ENCODE measurements around the gene JAM3.

The JAM3 gene

GRCh38 chr11:134026655-134027343 is 42.1 kb upstream of the JAM3 start:
- Histone ChIP-seq H4K20me1 (ENCODE audit: insufficient read depth, low read length) (no peaks in the 10 kb centered on the region), H3K27me3 (replicated peaks; ENCODE audit: insufficient read depth, low read length) (no peaks in the 10 kb centered on the region), H3K9me3 (replicated peaks; ENCODE audit: insufficient read depth, low read length) (no peaks in the 10 kb centered on the region), H3K4me2 (ENCODE audit: low read depth, low read length) (no peak overlapping the region), H3K4me1 (ENCODE audit: low read length) (no peaks in the 10 kb centered on the region), H3K27ac (ENCODE audit: low read length) (no peak overlapping the region), H3K9me2 (replicated peaks; ENCODE audit: insufficient read depth, low read length) (no peaks in the 10 kb centered on the region), H3K36me3 (replicated peaks; ENCODE audit: insufficient read depth, low read length) (no peaks in the 10 kb centered on the region), H3F3A (ENCODE audit: insufficient read depth, low read length) (no peaks in the 10 kb centered on the region), H3K79me2 (ENCODE audit: low read length) (no peaks in the 10 kb centered on the region), H3K9ac (ENCODE audit: low read length) (no peak overlapping the region), H2AFZ (ENCODE audit: low read length) (no peak overlapping the region), H3K4me3 (ENCODE audit: low read length) (no peak overlapping the region)
- no peak for DNase-seq
- TF ChIP-seq EZH2 (optimal IDR thresholded peaks at IDR 0.05; ENCODE audit: low read depth, low read length) (no peak), CTCF (IDR thresholded peaks at IDR 0.05; ENCODE audit: low read length) (no peak), EZH2phosphoT487 (IDR thresholded peaks at IDR 0.05; ENCODE audit: low read length) (no peak)

- Histone ChIP-seq H3K36me3 (replicated peaks; ENCODE audit: insufficient read depth, low read length) (no peaks in the 10 kb centered on the region), H3K9ac (ENCODE audit: low read length) (no peak overlapping the region), H3K4me1 (ENCODE audit: low read length) (no peaks in the 10 kb centered on the region), H2AFZ (ENCODE audit: low read length) (no peak overlapping the region), H3K9me3 (replicated peaks; ENCODE audit: insufficient read depth, low read length) (no peaks in the 10 kb centered on the region), H4K20me1 (ENCODE audit: insufficient read depth, low read length) (no peaks in the 10 kb centered on the region), H3F3A (ENCODE audit: insufficient read depth, low read length) (no peaks in the 10 kb centered on the region), H3K4me3 (ENCODE audit: low read length) (no peak overlapping the region), H3K4me2 (ENCODE audit: low read depth, low read length) (no peak overlapping the region), H3K27me3 (replicated peaks; ENCODE audit: insufficient read depth, low read length) (no peaks in the 10 kb centered on the region), H3K79me2 (ENCODE audit: low read length) (no peaks in the 10 kb centered on the region), H3K27ac (ENCODE audit: low read length) (no peak overlapping the region), H3K9me2 (replicated peaks; ENCODE audit: insufficient read depth, low read length) (no peaks in the 10 kb centered on the region)
- DNase-seq = no peak
- TF ChIP-seq EZH2phosphoT487 (IDR thresholded peaks at IDR 0.05; ENCODE audit: low read length) (no peak), CTCF (IDR thresholded peaks at IDR 0.05; ENCODE audit: low read length) (no peak), EZH2 (optimal IDR thresholded peaks at IDR 0.05; ENCODE audit: low read depth, low read length) (no peak)
These were observed 41.2 kb upstream of the JAM3 start for GRCh38 chr11:134027671-134028070.

- Histone ChIP-seq H3K79me2 (ENCODE audit: low read length) (no peaks in the 10 kb centered on the region), H3K4me3 (ENCODE audit: low read length) (no peak overlapping the region), H3K27me3 (replicated peaks; ENCODE audit: insufficient read depth, low read length) (no peaks in the 10 kb centered on the region), H3K36me3 (replicated peaks; ENCODE audit: insufficient read depth, low read length) (no peaks in the 10 kb centered on the region), H3F3A (ENCODE audit: insufficient read depth, low read length) (no peaks in the 10 kb centered on the region), H3K9ac (ENCODE audit: low read length) (no peak overlapping the region), H2AFZ (ENCODE audit: low read length) (no peak overlapping the region), H4K20me1 (ENCODE audit: insufficient read depth, low read length) (no peaks in the 10 kb centered on the region), H3K9me3 (replicated peaks; ENCODE audit: insufficient read depth, low read length) (no peaks in the 10 kb centered on the region), H3K9me2 (replicated peaks; ENCODE audit: insufficient read depth, low read length) (no peaks in the 10 kb centered on the region), H3K4me1 (ENCODE audit: low read length) (no peaks in the 10 kb centered on the region), H3K27ac (ENCODE audit: low read length) (no peak overlapping the region), H3K4me2 (ENCODE audit: low read depth, low read length) (no peak overlapping the region)
- DNase-seq = no peak
- TF ChIP-seq EZH2phosphoT487 (IDR thresholded peaks at IDR 0.05; ENCODE audit: low read length) = no peak
- TF ChIP-seq EZH2 (optimal IDR thresholded peaks at IDR 0.05; ENCODE audit: low read depth, low read length) = no peak
- no peak for TF ChIP-seq CTCF (IDR thresholded peaks at IDR 0.05; ENCODE audit: low read length)
These were observed 40.4 kb upstream of the JAM3 start for GRCh38 chr11:134028368-134028920.
